ENCODE results near the gene ZBTB16.

- TF ChIP-seq FOXA1 (IDR thresholded peaks at IDR 0.05) (no peak), LEF1 (IDR thresholded peaks at IDR 0.05; ENCODE audit: borderline replicate concordance) (no peak), HDGF (IDR thresholded peaks at IDR 0.05; ENCODE audit: borderline replicate concordance) (no peak), BHLHE40 (IDR thresholded peaks at IDR 0.05; ENCODE audit: borderline replicate concordance) (no peak), FOXM1 (IDR thresholded peaks at IDR 0.05; ENCODE audit: borderline replicate concordance) (no peak), ELF4 (IDR thresholded peaks at IDR 0.05) (no peak), FOXK2 (IDR thresholded peaks at IDR 0.05) (no peak), SUZ12 (IDR thresholded peaks at IDR 0.05) (no peak), NFRKB (IDR thresholded peaks at IDR 0.05) (no peak), PKNOX1 (IDR thresholded peaks at IDR 0.05) (no peak), SP1 (IDR thresholded peaks at IDR 0.05) (no peak)
Observed at GRCh38 chr11:114260483-114260882, 201.0 kb downstream of the ZBTB16 start.

Measured in HEK293T (cell line).